ENCODE data around the gene PDE11A.

- TF ChIP-seq EZH2phosphoT487 (IDR thresholded peaks at IDR 0.05; ENCODE audit: insufficient read depth, low read depth) (no peak), EZH2 (IDR thresholded peaks at IDR 0.05; ENCODE audit: insufficient read depth, poor library complexity, severe bottlenecking) (no peak)
These were observed 468.8 kb downstream of the PDE11A start for GRCh38 chr2:177603768-177604167.

Measured in GM23248 (cell line).